ENCODE measurements around the gene DHRS3.
"Not testable (repeated sequence)": the region's sequence is repeated elsewhere in the genome, so short reads cannot be mapped to it uniquely, and the experiment has no call there.

DHRS3 gene

DNA sequence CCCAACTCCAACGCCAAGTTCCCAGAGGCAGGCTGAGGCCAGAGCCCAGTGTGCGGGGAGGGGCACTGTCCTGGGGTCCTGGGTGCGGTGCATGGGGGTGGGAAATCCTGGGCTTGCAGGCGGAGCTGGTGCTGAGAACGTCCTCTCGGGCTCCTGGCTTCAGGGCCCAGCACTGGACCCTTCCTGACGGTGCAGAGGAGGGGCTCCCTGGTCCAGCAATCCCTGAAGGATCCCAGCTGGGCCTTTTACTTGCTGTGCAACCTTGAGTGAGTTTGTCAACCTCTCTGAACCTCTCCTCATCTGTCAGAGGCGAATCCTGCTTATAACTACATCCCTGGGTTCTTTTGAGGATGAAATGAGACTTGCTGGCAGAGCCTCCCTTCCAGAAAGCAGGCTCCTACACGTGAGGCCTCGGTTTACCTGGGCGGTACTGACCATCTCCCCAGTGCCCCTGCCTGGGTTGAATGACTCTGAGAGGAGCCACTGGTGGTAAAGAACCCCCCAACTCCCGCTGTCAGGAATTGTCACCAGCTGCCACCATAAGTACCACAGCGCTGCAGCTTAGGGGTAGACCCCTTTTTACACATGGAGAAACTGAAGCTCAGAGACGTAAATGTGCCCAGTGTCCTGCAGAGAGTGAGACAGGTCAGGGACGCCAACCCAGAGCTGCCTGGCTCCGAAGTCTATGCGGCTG lies 77.3 kb downstream of the DHRS3 start:
- DNase-seq (ENCODE audit: low spot score): no peak

DNA sequence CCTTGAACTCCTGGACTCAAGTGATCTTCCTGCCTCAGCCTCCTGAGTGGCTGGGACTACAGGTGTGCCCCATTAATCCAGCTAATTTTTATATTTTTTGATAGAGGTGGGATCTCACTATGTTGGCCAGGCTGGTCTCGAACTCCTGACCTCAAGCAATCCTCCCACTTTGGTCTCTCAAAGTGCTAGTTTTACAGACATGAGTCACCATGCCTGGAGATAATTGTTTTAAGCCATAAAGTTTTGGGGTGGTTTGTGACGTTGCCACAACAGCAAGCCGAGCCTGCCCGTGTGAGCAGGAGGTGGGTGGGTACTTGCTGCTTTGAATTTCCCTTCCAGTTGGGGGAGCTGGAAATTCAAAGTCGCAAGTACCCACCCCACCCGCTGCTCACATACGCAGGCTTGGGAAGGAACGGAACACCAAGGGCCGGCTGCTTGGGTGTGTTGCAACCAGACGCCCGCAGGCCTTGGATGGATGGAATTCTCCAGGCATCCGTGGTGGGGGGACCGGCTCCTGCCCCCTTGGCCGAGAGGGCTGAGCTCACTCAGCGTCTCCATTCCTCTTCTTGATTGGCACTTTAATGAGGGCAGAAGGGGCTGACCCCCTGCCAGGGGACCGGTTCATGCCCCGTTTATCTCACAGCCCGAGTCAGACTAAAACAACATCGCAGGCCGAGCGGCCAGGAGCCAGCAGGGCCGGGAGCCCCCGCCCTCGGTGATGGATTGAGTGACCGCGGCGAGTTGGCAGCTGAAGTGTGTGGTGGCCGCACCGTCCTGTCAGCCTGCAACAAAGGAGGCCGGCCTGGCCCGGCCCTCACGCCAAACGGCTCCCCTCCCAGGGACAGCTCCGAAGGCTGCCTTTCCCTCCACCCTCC lies 78.1 kb downstream of the DHRS3 start:
- no peak for DNase-seq (ENCODE audit: low spot score)

DNA sequence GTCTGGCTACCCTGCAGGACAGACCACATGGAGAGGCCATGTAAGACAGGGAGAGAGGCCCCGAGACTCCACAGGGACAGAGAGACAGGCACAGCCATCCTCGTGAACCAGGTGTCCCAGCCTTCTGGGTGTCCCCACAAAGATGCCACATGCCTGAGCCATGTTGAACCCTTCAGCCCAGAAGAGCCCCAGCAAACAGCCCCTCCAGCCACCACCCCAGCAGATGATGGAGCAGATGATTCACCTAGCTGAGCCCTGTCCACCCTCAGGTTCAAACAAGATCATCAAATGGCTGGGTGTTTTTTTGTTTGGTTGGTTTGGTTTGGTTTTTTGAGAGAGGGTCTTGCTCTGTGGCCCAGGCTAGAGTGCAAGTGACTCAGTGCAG lies 78.7 kb downstream of the DHRS3 start:
- DNase-seq (ENCODE audit: low spot score): no peak

DNA sequence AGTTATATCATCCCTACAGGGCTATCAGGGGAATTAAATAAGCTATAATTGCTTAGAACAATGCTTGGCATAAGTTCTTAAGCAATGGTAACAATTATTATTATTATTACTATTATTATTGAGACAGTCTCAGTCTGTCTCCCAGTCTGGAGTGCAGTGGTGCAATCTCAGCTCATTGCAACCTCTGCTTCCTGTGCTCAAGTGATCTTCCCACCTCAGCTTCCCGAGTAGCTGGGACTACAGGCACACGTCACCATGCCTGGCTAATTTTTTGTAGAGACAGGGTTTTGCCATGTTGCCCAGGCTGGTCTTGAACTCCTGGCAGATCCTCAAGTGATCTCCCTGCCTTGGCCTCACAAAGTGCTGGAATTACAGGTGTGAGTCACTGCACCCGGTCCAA lies 79.5 kb downstream of the DHRS3 start:
- DNase-seq (ENCODE audit: low spot score): not testable (repeated sequence)

DNA sequence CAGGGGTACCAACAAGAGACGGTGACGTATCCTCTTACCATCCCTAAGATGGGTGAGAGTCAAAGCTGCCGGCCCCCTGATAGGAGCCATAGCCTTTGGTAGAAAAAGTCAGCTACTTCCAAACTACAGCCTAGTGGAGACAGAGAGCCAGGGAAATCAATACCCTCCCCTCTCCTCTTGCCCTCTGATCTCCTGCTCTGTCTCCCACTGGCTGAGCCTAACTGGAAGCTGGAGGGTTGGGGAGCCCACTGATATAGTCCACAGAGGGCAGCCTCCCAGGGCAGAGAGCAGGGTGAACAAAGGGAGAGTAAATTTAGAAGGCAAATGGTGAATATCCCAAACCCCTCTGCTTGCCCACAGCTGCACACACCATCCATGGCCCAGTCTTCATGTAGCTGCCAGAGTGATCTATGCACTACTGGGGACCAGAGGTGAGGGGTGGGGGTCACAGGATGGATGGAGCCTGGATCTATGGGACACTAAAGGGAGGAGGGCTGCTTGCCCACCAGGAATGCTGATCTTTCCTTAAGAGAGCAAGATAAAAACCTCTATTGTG lies 80.0 kb downstream of the DHRS3 start:
- DNase-seq (ENCODE audit: low spot score): no peak

DNA sequence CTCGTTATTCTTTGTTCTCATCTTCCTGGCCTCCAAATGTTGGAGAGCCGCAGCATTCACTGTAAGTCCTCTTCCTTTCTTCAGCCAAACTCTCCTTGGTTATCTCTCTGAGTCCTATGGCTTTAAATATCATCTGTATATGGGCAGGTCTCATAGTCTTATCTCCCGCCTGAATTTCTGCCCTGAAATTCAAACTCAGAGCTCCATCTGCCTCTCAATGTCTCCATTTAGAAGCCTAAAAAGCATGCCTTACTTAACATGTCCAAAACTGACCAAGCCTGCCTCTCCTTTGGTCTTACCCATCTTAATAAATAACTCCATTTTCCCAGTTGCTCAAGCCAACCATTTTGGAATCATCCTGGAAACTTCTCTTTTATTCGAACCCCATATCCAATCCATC lies 80.7 kb downstream of the DHRS3 start:
- DNase-seq (ENCODE audit: low spot score): no peak

DNA sequence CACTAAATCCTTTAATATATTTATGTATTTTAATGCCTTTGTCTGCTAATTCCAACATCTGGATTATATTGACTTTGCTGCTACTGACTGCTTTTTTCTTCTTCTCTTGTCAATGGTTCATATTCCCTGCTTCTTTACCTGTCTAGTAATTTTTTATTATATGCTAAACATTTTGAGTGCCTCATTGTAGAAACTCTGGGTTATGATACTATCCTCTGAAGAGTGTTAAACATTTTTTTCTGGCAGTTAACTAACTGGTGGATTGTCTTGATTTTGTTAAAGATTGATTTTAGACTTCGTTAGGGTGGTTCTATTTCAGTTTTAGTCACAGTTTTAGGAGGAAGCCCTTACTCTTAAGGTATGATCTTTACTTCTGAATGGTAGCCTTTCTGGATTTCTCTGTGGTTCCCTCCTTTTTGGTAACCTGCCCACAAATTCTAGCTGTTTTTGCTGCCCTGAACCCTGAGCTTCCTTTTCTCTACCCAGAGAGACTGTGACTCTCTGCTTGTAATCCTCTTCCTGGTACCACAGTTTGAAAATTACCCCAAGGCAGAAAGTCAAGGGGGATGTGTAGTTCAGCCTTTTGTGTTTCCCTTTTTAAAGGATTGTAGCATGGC lies 81.9 kb downstream of the DHRS3 start:
- no peak for DNase-seq (ENCODE audit: low spot score)

DNA sequence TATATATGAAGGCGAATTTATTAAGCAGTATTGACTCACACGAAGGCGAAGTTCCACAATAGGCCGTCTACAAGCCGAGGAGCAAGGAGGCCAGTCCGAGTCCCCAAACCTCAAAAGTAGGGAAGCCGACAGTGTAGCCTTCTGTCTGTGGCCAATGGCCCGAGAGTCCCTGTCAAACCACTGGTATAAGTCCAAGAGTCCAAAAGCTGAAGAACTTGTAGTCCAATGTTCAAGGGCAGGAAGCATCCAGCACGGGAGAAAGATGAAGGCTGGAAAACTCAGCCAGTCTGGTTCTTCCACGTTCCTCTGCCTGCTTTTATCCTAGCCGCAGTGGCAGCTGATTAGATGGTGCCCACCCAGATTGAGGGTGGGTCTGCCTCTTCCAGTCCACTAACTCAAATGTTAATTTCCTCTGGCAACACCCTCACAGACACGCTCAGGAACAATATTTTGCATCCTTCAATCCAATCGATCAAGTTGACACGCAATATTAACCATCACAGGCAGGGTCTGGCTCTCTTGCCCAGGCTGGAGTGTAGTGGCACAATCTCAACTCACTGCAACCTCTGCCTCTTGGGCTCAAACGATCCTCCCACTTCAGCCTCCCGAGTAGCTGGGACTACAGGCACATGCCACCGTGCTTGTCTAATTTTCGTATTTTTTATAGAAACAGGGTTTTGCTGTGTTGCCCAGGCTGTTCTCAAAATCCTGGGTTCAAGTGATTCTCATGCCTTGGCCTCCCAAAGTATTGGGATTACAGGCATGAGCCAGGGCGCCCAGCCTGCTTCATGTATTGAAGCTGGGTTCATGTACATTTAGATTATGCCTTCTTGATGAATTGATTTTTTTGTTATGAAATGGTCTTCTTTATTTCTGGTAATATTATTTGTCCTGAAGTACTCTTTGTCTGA lies 85.3 kb downstream of the DHRS3 start:
- DNase-seq (ENCODE audit: low spot score): no peak

DNA sequence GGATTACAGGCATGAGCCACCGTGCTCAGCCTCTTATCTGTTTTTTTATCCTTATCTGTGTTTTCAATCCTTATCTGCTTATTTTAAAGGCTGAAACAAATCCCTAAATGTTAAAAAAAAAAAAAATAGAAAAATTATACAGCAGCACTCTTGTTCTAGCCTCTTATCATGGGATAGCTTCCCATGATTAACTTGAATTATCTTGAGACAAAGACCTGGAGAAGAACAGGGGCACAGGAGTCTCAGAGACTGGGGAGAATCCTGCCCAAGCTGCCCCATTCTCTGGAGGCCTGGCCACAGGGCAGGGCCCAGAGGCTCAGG lies 86.9 kb downstream of the DHRS3 start:
- no peak for DNase-seq (ENCODE audit: low spot score)

DNA sequence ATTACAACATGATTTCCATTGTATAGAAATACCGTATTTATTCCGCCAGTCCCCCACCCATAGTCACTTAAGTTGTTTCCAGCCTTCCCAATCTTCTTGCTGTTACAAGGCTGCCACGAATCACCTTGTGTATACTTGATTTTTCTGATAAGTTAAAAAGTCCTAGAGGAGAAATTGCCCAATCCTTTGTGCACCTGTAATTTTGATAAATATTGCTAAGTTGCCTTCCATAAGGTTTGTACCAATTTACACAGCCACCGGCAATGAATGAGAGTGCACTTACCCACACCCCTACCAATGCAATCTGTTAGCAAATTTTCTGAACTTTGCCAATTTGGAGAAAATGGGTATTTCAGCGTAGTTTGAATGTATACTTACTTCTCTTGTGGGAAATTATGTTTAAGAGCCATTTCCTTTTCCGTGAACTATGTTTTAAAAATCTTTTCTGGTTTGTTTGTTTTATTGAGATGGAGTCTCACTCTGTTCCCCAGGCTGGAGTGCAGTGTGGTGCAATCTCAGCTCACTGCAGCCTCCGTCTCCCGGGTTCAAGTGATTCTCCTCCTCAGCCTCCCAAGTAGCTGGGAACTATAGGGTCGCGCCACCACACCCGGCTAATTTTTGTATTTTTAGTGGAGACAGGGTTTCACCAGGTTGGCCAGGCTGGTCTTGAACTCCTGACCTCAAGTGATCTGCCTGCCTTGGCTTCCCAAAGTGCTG lies 87.4 kb downstream of the DHRS3 start:
- DNase-seq (ENCODE audit: low spot score): no peak

DNA sequence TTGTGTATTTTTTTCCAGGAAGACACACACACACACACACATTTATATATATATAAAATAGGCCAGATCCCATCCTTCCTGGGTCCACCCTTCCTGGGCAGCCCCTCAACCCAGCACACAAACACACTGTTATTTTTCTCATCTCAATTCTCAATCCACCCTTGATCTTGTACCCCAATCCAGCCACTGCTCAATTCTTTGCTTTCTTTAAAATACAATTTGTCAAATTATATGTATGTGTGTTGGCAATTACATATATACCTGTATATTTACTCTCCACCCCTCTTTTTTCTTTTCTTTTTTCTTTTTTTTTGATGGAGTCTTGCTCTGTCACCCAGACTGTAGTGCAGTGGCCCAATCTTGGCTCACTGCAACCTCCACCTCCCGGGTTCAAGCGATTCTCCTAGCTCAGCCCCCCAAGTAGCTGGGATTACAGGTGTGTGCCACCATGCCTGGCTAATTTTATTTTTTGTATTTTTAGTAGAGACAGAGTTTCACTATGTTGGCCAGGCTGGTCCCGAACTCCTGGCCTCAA lies 88.3 kb downstream of the DHRS3 start:
- no peak for DNase-seq (ENCODE audit: low spot score)

DNA sequence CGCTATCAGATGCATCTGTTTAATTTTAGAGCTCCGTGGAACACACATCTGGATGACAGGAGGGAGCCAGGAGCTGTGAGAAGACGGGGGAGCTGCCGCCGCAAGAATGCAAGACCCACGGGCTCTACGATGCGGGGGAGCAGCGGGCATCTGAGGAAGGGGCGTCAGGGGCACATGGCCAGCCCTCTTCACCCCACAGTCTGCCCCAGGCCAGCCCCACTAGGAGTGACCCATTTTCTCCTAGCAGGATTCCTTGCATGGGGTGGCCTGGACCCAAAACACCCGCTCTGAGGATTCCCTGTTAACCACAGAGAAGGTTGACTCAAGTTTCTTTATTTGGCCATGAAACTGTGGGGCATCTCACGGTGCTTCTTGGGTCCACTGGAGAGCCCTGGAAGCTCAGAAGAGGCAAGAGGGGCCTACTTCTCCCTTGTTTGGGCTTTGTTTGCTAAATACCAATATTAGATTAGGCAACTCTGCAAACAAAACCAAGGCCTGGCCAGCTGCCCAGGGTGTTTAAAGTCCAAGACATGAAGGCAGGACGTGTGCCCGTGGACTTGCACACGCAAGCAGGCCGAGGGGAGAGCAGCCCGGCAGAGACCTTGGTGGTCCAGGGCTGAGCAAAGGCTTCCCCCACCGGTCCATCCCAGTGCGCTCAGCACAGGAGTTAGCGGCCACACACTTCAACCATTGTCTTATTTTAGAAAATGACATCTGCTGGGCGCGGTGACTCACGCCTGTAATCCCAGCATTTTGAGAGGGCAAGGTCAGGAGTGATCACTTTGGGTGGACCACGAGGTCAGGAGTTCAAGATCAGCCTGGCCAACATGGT lies 89.8 kb downstream of the DHRS3 start:
- no peak for DNase-seq (ENCODE audit: low spot score)

DNA sequence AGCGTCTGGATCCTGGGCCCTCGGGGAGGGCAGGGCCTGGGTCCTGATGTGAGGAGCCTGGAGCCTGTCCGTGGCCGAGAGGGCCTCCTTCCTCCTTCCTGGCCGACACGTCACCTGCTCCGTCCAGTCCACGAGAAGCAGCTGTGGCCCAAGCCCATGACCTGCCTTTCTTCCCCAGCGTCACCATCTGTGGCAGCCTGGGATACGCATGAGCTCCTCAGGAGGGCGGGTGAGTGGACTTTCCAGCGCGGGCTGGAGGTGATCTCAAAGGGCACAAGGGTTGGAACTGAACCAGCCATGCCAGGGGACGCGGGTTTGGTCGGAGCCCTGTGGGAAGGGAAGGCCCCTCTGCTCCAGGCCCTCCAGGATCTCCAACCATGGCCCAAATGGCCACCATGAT lies 90.4 kb downstream of the DHRS3 start:
- no peak for DNase-seq (ENCODE audit: low spot score)

DNA sequence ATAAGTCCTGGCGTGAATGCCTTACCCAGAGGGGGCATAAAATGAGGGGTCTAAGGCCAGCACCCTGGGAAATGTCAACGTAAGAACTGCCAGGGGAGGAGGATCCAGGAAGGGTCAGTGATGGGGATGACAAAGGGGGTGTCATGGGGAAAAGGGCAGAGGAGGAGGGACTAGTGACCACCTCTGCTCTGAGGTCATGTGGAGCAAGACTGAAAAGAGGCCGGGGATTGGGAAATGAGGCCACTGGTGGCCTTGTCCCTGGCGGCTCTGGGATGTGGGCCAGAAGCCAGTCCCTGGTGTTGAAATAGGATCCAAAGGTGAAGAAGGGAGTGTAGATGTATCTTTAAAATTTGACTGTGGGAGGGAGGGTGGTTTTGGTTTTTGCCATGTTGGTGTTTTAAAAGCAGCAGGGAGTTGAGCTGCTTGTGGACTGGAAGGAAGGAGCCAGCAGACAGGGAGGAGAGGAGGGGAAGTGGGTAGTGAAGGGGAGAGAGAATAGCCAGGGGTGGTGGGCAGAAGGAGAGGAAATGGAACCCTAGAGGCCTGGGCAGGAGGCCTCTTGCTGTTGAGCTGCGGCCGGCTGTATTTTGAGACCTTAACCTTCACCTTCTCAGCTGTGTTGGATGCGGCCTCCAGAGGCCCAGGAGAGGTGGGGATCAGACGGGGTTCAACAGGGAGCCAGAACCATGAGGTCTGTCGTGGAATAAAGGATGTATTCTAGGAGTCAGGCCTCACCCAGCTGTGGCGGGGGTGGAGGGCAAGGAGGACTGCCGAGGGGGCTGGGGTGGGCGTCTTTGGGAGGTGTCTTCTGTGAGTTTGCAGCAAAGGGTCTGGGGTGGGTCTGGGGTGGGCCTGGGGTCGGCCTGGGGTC lies 92.5 kb downstream of the DHRS3 start:
- no peak for DNase-seq (ENCODE audit: low spot score)

DNA sequence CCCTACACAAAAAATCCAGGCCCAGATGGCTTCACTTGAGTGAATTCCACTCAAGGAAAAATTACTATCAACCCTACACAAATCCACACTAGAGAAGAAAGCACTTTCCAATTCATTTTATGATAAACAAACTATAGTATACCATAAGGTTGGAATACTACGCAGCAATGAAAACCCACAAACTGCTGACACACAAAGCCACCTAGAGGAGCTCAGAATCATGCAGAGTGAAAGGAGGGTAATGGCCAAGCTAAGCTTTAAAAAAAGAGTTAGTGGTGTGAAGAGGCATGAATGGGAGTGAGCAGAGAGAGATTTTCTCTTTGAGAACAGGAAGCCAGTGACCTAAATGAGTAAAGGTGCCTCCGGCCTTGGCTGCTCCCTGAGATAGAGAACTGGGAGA lies 93.7 kb downstream of the DHRS3 start:
- DNase-seq (ENCODE audit: low spot score): no peak

DNA sequence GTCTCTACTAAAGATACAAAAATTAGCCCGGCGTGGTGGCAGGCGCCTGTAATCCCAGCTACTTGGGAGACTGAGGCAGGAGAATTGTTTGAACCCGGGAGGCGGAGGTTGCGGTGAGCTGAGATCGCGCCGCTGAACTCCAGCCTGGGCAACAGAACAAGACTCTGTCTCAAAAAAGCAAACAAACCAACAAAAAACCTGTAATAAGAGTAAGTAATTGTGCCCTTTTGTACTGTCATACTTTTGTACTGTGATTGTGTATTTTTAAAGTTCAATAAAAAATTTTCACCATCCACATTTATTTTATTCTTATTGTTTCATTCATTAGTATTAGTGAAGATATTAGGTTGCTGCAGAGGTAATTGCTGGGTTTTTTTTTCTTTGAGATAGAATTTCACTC lies 95.2 kb downstream of the DHRS3 start:
- DNase-seq (ENCODE audit: low spot score): not testable (repeated sequence)

DNA sequence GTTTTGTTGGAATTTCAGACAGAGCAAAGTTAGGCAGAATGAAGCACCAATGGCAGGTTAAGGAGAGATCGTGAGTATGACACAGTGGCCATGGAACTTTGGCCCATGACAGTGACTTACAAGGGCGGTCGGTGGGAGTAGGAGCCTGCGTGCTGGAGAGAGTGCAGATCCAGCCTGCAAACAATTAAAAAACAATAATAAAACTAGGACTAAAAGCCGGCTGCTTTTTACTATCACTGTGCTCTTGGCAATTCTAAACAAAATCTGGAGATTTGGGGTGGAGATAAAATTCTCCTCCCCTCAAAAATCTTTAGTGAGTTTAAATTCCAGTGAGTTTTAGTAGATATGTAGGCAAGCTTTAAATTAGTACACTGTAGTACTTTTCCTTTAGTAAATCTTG lies 96.9 kb downstream of the DHRS3 start:
- DNase-seq (ENCODE audit: low spot score): no peak

DNA sequence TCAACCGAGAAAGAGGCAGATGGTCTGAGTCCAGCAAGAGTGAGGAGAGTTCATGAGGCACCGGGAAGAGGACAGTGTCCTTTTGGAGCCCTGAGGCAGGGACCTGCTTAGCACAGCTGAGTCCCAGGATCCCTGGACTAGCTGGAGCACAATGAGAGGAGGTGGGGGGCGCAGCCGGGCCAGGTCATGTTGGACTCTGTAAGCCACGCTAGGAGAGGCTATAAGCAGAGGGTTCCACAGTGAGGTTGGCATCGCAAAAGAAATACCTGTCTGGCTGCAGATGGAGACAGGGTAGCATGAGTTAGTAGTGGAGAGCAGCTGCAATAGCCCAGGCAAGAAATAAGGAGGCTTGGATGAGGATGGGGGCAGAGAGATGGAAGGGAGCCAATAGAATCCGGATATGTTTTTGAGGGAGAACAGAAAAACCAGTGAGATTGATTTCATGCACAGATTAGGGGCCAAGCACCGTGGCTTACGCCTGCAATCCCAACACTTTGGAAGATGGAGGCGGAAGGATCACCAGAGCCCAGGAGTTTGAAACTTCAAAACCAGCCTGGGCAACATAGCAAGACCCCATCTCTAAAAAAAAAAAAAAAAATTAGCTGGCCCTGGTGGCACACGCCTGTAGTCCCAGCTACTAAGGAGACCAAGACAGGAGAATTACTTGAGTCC lies 98.2 kb downstream of the DHRS3 start:
- no peak for DNase-seq (ENCODE audit: low spot score)
